Smooth muscle cell of the pulmonary artery (primary cell): Measurements from ENCODE around the gene BCL7A. TPM values are rescaled to one million over a fixed set of nuclear protein-coding genes. Genes with fewer than 3 reads are reported as not detected.

Source experiments
- total RNA-seq: library from RNA; depleted of rRNA; stranded (reverse); fragments of >200 nt; gene quantifications from 2 replicates; pipeline ENCODE4 v1.2.3, GENCODE V29; 2014

Gene BCL7A
- 6.6 and 7.1 TPM in 2 replicates for total RNA-seq

GRCh38 chr12:122021822-122022392 is at the start of gene BCL7A:
TSS of gene BCL7A (plus strand) at chr12:122021884. CDS start at chr12:122022092, 208 bp downstream.

GRCh38 chr12:122078141-122079032 is 56.7 kb downstream of the BCL7A start, which contains the start of gene MLXIP:
TSS of gene MLXIP (plus strand) at chr12:122078756. CDS start at chr12:122078854, 98 bp downstream.

Other genes starting within 250 kb of the BCL7A start
- gene RHOF, start 228.2 kb upstream of the BCL7A start, total RNA-seq = 2.2 and 3.9 TPM in 2 replicates
- 4.8 and 5.6 TPM in 2 replicates for gene SETD1B, start 217.9 kb upstream of the BCL7A start, total RNA-seq
- 0.46 and 1.4 TPM in 2 replicates for gene HPD, start 163.0 kb upstream of the BCL7A start, total RNA-seq
- 98.0 and 108 TPM in 2 replicates for gene PSMD9, start 133.1 kb upstream of the BCL7A start, total RNA-seq
- 6.7 and 7.9 TPM in 2 replicates for gene CFAP251, start 103.3 kb upstream of the BCL7A start, total RNA-seq
- 25.2 and 27.7 TPM in 2 replicates for gene MLXIP, start 56.9 kb downstream of the BCL7A start, total RNA-seq
- not detected in 2 replicates for gene IL31, start 152.3 kb downstream of the BCL7A start, total RNA-seq
- gene LRRC43, start 161.2 kb downstream of the BCL7A start, total RNA-seq = 0.83 and 1.2 TPM in 2 replicates
- 0.52 and 0.59 TPM in 2 replicates for gene B3GNT4, start 181.8 kb downstream of the BCL7A start, total RNA-seq
- 48.7 and 53.5 TPM in 2 replicates for gene DIABLO, start 204.2 kb downstream of the BCL7A start, total RNA-seq
- 18.3 and 23.1 TPM in 2 replicates for gene VPS33A, start 244.6 kb downstream of the BCL7A start, total RNA-seq